IPS-NIHi7 (cell line): ENCODE results near the gene CLIC5.

Experiments used
- DNase-seq: peaks from one replicate; pipeline ENCODE4 v3.0.0; 2012; ENCODE audit warnings: mixed read lengths; ENCODE audit errors: extremely low spot score

CLIC5 gene

GRCh38 chr6:46035242-46035641 is 19.6 kb upstream of the CLIC5 start:
- no peak for DNase-seq

GRCh38 chr6:46032110-46032998 is 16.7 kb upstream of the CLIC5 start:
- no peak for DNase-seq

- no peak for DNase-seq
Observed at GRCh38 chr6:46029602-46030001, 13.9 kb upstream of the CLIC5 start.

GRCh38 chr6:46026307-46026706 is 10.6 kb upstream of the CLIC5 start:
- no peak for DNase-seq

GRCh38 chr6:46025573-46025972 is 9.9 kb upstream of the CLIC5 start:
- no peak for DNase-seq

- no peak for DNase-seq
Observed at GRCh38 chr6:46024124-46024769, 8.6 kb upstream of the CLIC5 start.

GRCh38 chr6:46023216-46023915 is 7.7 kb upstream of the CLIC5 start:
- DNase-seq, result no peak

- DNase-seq, result no peak
Observed at GRCh38 chr6:46022106-46022948, 6.7 kb upstream of the CLIC5 start.

GRCh38 chr6:46017726-46018125 is 2.1 kb upstream of the CLIC5 start:
- no peak for DNase-seq

GRCh38 chr6:46016063-46016608 is 476 bp upstream of the CLIC5 start:
- no peak for DNase-seq

GRCh38 chr6:46014511-46015118 is 1.0 kb downstream of the CLIC5 start:
- peak; percentile 71 for DNase-seq

- DNase-seq, result no peak
Observed at GRCh38 chr6:46014046-46014445, 1.6 kb downstream of the CLIC5 start.

GRCh38 chr6:46013639-46014038 is 2.0 kb downstream of the CLIC5 start:
- no peak for DNase-seq

- no peak for DNase-seq
Observed at GRCh38 chr6:46012834-46013233, 2.8 kb downstream of the CLIC5 start.

- no peak for DNase-seq
Observed at GRCh38 chr6:46011188-46012085, 4.2 kb downstream of the CLIC5 start.

- DNase-seq, result no peak
Observed at GRCh38 chr6:46010771-46011170, 4.9 kb downstream of the CLIC5 start.

- no peak for DNase-seq
Observed at GRCh38 chr6:46010270-46010669, 5.4 kb downstream of the CLIC5 start.

GRCh38 chr6:46002264-46002663 is 13.4 kb downstream of the CLIC5 start:
- DNase-seq, result no peak

GRCh38 chr6:46000905-46001304 is 14.8 kb downstream of the CLIC5 start:
- DNase-seq, result no peak

GRCh38 chr6:45998524-45998923 is 17.1 kb downstream of the CLIC5 start:
- DNase-seq, result no peak
